HG03571 (cell line): ENCODE results near the gene GRAMD4.

Source experiments
- ATAC-seq: cut with Tn5 transposase; IDR thresholded peaks from one replicate; pipeline ENCODE4 v1.9.1; 2021; ENCODE audit not compliant: unreplicated experiment

Gene GRAMD4

DNA sequence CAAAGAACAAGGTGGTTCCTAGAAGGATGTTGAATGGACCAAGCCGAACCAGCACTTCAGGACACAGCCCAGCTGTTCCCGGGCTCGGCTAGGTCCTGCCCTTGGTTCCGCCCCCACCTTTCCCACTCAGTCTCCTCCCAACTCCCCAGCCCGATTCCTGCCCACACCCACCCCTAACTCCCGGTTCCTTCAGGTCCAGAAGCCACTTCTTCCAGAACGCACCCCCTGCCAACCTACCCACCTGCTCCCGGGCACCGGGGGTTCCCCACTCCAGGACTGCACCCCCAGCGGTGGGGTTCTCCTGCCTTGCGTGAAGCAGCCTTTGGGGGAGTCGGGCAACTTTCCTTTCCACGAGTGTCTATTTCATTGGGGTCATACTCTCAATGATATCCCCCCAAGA is 87.1 kb downstream of the GRAMD4 start:
- no peak for ATAC-seq

DNA sequence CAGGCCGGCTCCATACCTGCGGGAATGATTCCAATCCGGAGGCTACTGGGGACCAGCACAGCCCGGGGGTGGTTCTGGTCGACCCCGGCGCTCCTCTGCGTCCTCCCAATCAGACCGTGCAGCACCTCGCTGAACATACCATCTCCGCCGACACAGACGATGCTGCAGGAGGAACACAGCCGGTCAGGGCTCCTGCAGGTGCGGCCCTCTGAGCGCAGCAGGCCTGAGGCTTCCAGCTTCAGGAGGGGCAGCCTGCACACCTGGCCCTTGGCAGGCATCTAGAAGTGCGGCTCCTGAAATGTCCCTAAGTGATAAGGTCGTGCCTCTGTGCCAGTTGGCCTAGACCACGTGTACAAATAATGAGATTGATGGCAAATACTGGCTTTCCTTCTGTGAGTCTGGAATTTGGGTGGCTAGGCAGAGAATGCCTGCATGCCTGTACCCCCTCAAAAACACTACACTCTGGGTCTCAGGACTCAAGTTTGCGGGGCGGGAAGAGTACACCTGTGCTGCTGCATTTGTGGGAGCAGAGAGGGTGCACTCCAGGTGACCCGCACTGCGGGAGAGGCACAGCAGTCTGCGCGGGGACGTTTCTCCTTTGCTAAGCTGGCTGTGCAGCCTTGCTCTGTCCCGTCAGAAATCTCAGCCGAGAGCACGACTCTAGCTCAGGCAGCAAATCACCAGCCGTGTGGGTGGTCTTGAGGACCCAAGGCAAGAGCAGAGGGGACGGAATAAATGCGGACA is 87.8 kb downstream of the GRAMD4 start:
- ATAC-seq = no peak

DNA sequence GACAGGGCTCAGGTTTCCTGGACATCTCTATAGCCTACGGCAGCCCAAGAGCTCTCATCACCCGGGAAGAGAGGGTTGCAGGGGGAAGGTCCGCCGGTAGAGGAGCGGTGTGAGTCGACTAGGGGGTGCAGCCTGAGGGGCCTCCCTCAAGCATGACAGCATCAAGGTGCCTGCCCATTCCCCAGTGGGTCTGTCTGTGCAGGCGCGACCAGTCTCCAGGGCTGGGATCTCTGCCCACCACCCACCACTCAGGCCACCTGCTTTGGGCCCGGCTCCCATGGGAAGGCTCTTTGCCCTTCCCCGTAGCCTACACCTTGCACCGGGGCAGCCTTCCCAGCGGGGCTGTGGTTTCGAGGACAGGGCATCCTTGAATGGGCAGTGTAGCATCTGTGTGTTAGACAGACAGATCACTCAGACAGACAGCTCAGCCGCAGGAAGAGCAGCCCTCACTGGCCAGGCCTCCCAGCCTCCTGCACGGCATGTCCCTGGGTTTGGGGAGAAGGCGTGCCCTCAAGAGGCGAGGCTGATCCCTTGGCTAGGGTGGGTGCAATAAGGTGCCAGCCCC is 88.7 kb downstream of the GRAMD4 start:
- no peak for ATAC-seq

DNA sequence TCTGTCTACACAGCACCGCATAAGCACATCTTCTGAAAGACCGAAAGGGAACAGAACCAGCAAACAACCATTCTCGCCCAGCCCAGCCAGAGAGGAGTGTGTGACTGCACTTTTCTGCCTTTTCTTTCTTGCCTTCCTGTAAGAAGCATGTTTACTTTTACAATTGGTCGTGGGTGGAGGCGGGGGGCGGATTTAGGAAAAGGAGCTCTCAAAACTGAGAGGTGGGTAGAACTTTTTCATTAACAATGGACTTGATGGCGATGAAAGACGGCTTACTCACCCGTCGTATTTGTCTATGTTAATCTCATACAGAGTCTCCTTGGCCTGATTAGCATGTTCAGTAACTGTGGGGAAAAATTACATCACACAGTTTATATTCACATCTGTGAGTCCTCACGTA is 90.6 kb downstream of the GRAMD4 start:
- no peak for ATAC-seq

DNA sequence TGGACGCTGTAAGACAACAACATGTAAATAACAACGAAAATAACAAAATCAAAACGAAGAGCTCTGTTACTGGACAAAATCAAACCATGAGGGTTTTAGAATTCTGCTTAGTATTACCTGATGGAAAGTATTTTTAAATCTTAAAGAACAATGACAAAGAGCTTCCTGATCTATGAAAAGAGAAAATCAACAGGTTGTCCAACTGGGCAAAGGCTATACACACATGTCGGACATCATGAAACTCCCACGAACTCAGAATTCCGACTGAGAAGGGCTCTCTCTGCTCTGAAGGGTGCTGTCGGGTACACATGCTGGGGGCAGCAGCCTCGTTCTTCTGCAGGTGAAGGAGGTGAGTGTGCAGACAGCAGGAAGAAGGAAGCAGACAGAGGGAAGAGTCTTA is 92.1 kb downstream of the GRAMD4 start:
- no peak for ATAC-seq

DNA sequence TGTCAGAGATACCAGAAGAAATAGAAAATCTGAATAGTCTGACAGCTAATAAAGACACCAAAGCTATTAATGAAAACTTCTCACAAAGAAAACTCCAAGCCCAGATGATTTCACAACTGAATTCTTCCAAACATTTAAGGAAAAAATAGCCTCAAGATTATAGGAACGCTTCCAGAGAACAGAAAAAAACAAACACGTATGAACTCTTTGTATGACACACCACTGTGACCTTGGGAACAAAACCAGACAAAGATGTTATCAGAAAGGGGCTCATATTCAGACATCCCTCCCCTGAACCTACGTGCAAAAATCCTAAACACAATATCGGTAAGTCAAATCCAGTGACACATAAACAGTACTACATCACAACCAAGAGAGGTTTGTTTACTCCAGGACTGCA is 94.4 kb downstream of the GRAMD4 start:
- no peak for ATAC-seq

DNA sequence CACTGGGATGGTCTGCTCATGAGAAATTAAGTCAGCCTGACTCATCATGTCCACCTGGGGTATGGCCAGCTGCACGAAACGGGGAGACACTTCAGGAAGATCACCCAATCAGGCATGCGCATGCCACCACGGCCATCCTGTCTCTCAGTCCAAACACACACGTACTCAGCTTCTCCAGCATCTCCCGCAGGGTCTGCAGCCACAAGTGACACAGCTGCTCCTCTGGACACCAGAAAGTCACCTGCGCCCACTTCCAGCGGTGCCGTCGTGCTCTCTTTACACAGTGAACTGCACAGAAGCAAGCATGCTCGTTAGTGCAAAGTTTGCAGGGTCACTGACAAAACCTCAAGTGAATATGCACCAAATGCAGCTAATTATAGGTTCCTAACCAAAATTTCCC is 99.7 kb downstream of the GRAMD4 start:
- ATAC-seq = no peak

DNA sequence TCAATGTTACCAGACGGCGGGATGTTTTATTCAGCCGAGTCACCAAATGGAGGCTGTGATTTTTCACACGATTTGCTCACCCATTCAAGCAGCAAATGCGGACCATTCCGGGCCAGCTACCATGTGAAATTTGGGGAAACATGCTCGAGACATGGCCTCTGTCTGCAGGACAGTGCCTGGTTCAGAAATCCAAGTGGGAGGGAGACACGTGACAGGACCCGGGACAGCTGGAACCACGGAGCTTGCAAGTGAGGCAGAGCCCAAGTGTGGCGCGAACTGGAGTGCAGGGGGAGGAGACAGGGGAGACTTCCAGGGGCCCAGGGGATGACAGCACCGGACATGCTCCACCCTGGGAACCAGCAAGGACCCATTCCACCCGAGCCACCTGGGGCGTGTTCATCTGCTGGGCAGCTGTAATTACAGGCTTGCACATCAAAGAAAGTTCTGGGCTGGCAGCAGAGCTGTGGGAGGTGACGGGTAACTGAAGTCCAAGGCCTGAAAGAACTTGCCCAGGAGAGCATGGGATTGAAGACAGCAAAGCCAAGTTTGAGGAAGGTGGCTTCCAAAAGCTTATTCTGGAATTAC is 101.4 kb downstream of the GRAMD4 start:
- ATAC-seq = no peak

DNA sequence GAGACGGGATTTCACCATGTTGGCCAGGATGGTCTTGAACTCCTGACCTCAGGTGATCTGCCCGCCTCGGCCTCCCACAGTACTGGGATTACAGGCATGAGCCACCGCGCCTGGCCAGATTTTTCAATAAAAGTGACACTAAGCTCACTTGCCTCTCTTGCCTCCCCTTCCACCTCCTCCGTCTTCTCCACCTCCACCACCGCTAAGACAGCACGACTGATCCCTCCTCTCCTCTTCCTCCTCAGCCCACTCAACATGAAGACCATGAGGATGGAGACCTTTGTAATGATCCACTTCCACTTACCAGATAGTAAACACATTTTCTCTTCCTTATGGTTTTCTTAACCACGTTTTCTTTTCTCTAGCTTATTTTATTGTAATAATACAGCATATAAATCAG is 103.7 kb downstream of the GRAMD4 start:
- no peak for ATAC-seq

DNA sequence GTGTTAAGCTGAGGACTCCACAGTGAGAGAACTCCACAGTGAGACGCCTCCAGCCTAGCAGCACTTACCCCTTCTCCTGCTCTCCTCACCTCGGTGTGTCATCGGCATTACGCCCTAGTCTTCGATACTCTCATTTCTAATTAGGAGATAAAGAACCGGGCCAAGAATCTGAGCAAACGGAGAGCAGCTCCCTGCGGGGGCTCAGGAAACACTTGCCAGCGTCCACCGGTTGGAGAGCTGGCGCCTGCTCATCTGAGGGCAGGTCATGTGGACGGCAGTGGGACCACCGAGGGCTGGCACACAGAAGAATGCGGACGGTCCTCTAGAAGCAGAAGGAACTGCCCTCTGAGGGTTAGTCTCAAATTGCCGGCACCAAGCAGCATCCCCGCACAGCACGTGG is 104.9 kb downstream of the GRAMD4 start:
- no peak for ATAC-seq

DNA sequence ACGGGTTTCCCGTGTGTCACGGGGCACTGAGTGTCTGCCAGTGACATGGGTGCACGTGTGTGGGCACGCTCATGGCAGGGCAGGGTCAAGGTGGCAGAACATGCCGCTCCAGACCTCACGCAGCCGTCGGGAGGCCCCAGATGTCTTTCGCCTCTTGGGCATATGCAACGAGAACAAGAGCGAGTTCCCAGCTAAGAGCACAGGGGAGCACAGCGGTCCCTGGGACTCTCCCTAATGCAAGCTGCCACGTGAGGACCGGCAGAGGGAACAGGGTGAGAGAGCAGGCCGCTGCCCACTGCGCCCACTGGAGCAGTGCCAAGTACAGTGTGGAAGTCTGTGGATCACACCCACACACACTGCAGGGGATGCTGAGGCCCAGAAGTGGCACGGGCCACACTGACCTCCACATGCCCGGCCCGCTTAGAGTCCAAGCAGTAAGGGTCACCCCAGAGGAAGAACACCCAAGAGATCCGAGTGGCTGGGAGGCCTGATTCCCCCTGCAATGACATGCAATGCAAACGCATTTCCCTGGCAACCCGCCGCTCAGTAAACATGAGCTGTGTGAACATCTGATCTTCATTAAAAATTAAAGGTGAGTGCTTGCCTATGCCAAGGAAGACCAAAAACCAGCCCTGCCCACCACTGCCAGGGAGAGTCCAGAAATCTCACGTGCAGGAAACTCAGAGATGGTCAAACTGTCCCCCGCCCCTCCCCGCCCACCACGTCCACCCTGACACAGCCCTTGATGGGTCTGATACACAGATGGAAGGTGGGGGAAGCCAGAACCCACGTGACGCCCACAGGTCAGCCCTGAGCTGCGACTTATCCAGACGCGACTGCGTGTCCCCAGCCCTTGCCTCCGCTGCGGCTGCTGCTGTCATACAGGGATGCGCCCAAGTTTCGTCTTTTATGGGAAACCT is 106.1 kb downstream of the GRAMD4 start:
- no peak for ATAC-seq

DNA sequence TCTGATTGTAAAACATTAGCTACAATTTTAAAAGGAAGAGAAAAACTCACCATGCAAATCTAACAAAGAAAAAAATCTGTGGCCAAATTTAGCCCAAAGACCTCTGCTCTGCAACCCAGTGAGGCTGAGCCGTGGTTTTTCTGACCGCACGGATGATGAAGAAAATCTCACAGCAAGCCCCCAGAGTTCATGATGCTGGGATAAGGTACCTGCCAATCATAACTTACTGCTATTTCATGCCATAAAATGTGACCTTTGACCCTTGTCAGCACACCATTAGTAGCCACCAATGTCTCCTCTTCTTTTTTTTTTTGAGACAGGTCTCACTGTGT is 106.8 kb downstream of the GRAMD4 start:
- no peak for ATAC-seq

DNA sequence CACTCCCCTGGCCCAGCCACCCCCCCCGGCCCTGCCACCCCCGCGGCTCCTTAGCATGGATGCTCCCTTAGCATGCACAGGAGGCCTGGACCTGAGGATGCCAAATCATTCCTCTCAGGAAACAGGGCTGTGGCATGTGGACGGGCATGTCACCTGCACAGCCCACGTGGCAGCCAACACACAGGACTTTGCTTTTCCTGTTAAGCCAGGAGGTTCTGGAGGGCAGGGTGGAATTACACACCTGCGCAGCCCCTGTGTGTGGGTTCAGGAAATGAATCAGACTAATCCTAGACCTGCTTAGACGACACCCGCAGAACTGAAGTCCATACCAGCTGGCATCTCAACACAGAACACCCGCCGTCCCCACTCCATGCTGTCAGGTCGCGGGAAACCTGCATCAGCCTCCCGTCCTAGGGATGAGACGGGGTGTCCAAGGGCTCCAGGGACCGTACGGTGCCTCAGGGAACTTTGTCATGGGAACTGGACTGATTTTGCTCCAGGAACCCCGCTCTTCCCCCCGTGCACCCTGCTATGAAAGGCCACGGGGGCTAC is 107.7 kb downstream of the GRAMD4 start:
- ATAC-seq = no peak

DNA sequence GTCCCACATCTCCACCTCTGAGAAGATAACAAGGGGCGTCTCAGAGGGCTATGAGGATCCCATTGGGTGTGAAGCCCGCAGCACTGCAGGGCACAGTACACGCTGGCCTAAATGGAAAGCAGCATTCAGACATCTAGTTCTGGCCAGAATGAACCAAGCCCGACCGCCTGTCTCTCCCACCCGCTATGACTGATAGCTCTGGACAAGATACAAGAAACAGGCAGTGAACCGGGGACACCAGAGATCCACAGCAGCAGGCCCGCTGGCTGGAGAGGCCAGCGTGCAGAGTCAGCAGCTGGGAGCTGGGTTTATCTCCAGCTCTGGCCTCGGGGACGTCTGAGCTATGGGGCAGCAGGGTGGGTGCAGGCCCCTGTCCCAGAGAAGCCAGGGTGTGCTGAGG is 108.3 kb downstream of the GRAMD4 start:
- ATAC-seq = no peak
